SKM-1 treated with dmso at 0.1 percent for 144 hours (cell line): ENCODE results near the gene PRKCH.

Experiments
- DNase-seq: peaks from one replicate; lab custom pipeline; 2025; ENCODE audit not compliant: unreplicated experiment; lab: John Stamatoyannopoulos, UW

The PRKCH gene

DNA sequence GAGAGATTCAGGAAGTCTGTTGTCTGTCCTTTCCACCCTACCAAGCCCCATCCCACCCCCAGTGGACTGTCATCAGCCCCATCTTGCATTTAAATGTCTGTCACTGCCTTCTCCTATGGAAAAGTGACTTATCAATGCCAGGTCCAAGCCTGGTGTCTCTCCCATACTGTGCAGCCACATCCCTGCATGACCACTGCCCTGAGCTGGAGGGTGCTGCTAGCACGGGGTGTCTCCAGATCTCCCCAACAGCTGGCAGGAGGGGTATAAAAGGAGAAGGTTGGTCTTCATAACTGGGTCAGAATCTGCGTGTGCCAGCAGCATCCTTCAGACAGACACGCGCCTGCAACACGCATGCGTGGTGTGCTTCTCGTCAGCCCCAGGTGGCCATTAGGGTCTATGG, 219.6 kb downstream of the PRKCH start:
- no peak for DNase-seq

GRCh38 chr14:61542848-61543790, 221.7 kb downstream of the PRKCH start:
- no peak for DNase-seq

DNA sequence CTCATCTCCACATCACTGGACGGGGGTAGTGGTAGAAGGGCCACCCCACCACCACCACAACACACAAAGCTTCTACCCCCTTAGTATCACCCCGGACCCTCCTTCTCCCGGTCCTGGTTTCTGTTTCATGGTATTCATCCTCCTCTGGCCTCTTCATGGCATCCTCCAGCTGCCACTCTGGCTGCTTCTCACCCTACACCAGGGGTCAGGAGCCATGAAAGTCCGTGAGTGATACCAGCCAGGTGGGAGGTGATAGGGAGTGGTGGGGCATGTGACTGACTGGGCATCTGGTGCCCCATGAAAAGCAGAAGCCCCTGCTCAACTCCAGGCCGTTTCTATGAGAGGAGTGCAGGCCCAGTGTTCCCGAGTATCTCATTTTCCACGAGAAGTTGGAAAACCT, 222.6 kb downstream of the PRKCH start:
- DNase-seq = no peak

DNA sequence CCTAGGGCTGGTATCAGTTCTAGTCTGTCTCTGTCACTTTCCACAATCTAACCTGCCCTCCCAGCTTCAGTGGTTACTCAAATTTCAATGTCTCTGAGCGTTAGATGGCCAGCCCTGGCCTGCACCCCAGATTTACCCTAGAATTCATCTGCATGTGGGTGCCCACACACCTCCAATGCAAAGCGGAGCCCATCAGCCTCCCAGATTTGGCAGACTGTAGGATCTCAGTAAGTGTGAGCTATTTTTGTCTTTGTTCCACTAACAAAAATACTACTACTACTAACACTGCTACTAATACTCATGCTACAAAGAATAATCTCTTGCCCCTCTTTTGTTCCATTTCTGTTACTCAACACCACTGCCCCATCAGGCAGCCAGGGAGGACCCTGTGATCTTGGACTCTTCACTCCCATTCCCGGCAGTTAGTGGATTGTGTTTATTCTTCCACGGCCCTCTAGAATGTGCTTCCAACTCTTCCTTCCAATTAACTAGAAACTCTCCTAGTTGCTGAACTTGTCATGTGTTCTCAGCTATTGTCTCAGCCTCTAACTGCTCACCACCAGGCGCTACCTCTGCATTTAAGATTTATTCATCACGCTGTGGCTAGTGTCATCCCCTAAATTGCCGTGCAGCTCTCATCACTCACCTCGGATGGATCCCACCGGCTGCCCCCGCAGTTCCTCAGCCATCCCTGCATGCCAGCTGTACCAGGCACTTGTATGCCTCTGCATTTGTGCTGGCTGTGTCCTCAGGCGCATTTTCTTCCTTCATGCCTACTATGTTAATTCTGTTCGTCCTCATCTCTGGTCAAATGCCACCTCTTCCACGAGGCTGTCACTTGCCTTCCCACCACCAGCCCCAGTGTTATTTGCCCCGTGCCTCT, 223.3 kb downstream of the PRKCH start:
- DNase-seq = no peak

DNA sequence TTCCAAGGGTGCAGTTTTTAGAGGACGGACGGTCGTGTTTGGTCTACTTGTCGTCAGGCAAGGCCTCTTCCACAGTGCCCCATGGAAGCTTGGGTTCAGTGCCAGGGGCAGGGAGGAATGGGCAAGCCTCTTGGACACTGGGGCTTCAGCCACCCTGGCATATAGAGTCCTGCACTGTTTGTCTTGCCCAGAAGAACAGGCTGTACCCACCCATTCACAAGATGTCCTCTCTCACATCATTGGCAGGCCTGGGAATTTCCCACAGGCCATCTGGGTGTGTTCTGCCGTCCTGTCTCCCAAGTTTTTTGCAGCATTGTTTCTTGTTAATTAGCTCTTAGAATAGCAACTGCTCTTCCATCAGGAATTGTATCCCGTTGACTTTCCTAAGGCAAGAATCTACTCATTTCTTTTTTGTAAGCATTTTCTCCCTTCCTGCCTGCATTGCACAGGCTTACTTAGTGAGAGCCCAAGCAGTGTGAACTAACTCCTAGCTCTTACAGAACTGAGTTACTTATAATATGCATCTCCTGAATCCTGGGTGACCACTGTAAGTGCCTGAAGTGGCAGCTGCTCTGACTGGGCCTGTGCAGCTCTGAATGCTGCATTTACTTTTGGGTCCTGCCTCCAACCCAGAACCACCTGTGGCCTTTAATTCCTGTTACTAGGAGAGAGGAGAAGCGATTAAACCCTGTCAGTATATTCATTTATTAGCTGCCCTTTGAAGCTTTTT, 224.5 kb downstream of the PRKCH start:
- DNase-seq = no peak

DNA sequence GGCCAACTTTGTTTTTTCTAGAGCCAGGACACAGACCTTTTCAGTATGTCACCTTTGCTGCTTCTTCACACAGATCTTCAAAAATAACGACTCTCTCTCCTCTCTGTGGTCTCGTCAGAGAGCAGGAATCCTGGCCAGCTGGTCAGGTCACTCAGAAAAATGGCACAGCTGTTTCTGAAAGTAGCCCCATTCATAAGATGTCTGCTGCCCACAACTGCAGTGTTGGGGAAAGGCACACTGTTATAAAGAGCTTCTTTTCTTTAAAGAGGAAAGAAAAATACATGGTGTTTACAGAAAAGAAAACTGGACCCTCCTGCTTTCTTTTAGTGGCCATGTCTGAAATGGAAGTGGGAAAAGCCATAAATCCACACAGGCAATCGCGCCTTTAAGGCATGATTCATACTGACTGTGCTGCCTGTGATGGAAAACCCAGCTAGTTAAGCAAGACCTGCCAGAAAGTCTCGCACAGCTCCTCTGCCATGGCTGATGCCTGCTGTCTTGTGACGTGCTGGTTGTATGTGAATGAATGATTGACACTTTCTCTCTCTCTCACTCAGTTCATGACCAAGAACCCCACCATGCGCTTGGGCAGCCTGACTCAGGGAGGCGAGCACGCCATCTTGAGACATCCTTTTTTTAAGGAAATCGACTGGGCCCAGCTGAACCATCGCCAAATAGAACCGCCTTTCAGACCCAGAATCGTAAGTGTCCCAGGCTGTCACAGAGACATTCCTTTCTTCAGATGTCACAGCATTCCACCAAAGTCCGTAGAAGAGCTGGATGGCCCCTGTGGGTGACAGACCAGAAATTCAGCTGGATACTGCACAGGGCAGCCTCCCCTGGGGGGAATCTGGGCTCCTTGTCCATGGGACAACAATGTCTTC, 226.0 kb downstream of the PRKCH start:
- DNase-seq = no peak

- no peak for DNase-seq
Measured at GRCh38 chr14:61549425-61549824, 228.0 kb downstream of the PRKCH start.

DNA sequence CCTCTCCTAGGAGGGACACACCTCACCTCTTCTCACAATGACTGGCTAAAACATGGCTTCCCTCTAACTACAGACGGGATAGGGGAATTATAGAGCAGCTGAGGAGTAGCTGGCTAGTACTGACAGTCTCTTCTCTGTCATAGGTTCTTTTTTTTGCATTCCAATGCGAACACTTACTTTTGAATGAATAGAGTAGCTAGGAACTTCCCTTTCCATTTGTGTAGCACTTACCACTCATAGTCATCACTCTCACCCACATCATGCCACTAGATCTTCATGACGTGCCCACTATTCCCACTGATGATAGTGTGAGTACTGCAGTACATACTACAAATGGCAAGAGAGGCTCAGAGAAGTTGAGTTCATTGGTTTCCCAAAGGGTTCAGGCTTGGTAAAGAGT, 230.0 kb downstream of the PRKCH start:
- no peak for DNase-seq

GRCh38 chr14:61552241-61552640, 230.9 kb downstream of the PRKCH start:
- DNase-seq = no peak

- DNase-seq = no peak
Measured at GRCh38 chr14:61553730-61554641, 232.6 kb downstream of the PRKCH start.

DNA sequence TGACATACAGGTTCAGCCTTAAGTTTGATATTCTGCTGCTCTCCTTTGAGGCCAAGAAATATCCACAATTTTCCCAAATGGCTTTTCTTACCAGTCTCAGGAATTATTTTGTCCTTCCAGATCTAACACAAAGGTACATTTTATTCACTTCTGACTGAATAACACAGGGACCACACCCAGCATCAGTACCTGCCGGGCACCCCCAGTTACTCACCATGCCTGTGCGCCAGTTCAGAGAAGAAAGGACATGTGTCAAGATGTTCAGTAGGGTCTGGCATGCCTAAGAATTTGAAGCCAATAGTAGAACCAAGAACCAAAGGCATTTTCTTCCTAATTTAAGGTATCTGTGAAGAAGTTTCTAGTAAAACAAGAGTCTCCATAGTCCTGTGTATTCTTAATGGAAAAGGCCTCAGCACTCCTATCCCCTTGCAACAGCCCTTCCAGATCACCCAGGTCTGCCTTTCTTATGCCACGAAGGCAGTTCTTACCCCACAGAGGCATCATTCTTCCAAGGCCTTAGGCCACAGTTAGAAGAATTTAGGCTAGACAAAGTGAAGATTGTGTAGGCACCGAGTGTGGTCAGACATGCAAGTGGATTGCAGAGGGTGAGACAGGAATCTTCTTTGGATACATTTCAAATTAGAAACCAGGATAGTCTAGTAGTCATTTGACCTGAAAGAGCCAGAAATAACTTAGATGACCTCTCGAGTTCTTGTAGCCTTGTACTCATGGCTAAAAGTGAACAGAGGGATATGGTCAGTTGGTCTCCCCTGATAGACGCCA, 233.9 kb downstream of the PRKCH start:
- no peak for DNase-seq

DNA sequence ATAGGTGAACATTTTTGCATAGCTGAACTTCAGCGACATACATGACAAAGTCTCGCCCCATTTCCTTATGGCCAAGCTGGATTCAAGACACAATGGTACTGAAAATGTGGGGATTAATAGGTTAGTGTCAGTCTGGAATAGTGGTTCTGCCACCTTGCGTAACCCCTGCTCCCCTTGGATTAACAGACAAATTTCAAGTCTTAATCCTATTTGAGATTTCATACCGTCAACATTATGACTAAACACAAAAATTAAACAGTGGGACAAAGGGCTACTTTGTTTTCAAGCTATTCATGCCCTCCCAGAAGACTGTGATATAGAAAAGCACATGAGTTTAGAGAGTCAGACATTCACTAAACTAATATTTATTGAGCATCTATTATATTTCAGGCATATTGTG, 235.1 kb downstream of the PRKCH start:
- no peak for DNase-seq

DNA sequence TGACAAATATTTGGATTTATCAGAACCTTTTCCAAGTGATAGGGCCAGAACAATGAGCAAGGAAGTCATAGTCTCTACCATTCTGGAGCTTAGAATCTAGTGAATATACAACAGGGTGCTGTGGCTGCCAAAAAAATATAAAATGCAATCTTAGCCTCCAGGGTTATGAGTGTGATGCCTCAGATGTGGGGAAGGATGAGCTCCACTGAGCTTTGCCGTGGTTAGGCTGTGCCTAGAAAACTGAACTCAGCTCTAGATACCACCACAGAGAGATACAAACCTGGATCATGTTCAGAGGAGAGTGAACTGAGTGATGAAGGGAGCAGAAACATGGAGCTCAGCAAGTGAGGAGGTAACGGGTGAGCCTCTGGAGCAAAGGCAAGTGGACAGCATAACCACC, 235.9 kb downstream of the PRKCH start:
- DNase-seq = no peak

DNA sequence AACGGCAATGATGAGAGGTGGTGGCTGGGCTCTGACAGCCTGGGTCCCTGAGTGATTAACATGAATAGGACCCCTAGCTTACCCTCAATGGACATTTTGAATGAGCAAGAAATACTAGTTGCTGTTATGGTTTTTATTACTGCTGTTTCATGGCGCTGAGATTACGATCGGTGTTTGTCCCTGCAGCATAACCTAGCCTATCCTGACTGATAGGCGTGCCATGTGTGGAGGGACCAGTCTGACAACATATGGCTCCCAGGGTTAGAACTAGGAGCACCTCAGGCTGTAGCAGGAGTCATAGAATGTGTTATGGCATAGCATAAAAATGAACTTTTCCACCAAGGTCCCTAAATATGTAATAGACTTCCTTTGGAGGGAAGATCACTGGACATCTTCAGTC, 236.5 kb downstream of the PRKCH start:
- no peak for DNase-seq

DNA sequence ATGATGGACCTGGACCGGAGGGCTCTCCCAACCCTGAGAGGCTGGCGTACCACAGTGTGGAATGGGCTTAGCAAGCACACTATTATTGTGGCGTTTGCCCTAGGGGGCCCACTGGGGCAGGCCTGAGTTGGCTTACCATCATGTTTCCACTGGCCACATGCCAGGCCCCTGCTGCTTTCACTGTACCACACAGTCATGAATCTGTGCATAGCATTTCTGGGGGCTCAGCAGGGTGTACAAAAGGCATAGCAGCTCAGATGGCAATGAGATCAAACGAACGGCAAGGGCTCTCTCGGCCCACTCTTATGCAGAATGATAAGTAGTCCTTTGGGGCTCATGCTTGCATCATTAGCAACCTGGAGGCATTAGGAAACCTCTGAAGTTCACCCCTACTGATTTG, 236.9 kb downstream of the PRKCH start:
- DNase-seq = no peak

- DNase-seq = no peak
Measured at GRCh38 chr14:61559641-61560201, 238.3 kb downstream of the PRKCH start.

DNA sequence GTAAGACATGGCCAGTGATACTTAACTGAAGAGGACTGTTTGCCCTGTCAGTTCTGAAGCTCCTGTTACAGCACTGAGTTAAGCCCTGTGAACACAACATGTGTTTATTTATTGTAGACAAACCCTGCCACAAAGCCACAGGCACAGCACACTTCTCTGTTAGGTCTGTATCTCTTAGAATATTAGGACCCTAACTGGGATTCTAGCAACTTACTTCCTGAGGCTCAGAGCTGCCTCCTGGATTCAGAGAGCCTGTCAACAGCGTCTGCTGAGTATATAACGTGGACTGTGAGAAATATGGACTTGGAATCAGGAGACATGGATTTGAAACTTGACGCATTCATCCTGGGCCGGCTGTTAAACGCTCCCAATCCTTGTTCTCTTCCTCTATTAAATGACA, 238.9 kb downstream of the PRKCH start:
- no peak for DNase-seq

DNA sequence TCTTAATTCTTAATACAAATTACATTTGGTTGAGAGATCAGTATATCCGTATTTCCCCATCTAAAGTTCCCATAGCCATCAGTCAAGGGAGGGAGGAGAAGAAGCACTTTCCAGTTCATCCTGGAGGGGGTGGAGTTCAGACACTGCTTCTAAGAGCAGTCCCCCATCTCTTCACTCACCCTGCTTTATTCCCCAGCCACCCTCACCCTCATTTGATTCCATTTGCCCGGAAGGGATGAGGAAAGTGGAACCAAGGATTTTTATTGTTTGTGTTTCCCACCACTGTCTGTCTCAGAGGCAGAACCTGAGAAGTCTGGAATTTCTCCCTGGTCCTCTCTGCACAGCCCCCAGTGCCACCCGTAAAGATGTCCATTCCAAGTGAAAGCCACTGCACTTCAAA, 239.7 kb downstream of the PRKCH start:
- no peak for DNase-seq
